HL-60 (cell line): ENCODE measurements around the gene PCDHB10.
"Not testable (repeated sequence)": the region's sequence is repeated elsewhere in the genome, so short reads cannot be mapped to it uniquely, and the experiment has no call there.

ENCODE experiments used
- DNase-seq, 2 experiments: peaks; one replicate each; pipeline ENCODE4 v3.0.0-alpha.2; 2010 to 2020; ENCODE audit warnings: low read depth in 1 of 2, low spot score in 1 of 2
- H3K27ac ChIP-seq: fragments of 250-450 bp; sonication (Bioruptor Pico); replicated peaks from 2 replicates; pipeline ENCODE4 v1.5.1; 2020; ENCODE audit warnings: mild to moderate bottlenecking, moderate library complexity
- H3K27me3 ChIP-seq: fragments of 250-450 bp; sonication (Bioruptor Pico); 2 replicates; pipeline ENCODE4 v1.5.1; 2021; ENCODE audit warnings: mild to moderate bottlenecking, moderate library complexity; ENCODE audit not compliant: insufficient read depth, poor library complexity, severe bottlenecking
- H3K4me3 ChIP-seq: replicated peaks from 2 replicates; pipeline ENCODE4 v1.5.1; 2011; ENCODE audit warnings: mild to moderate bottlenecking, control low read depth, low read length; ENCODE audit not compliant: insufficient read depth
- CTCF ChIP-seq: IDR thresholded peaks from one replicate; pipeline ENCODE4 v1.5.1; 2011; ENCODE audit warnings: low read length, control low read depth, inconsistent platforms; ENCODE audit not compliant: insufficient read depth
- GABPA ChIP-seq: IDR thresholded peaks from 2 replicates; pipeline ENCODE4 v1.6.1; 2012; ENCODE audit warnings: low read depth
- POLR2AphosphoS5 ChIP-seq: IDR thresholded peaks from 2 replicates; pipeline ENCODE4 v1.6.1; 2012; ENCODE audit warnings: low read depth
- SPI1 ChIP-seq: IDR thresholded peaks from 2 replicates; pipeline ENCODE4 v1.6.1; 2012; ENCODE audit warnings: low read depth, mild to moderate bottlenecking, borderline replicate concordance
- TF ChIP-seq, protein P1 (sequence below): IDR thresholded peaks from 2 replicates; pipeline ENCODE4 v1.6.1; 2012; ENCODE audit warnings: low read depth; ENCODE audit not compliant: insufficient replicate concordance

The PCDHB10 gene

GRCh38 chr5:141194332-141194731, 2.2 kb downstream of the PCDHB10 start:
- DNase-seq, H3K27me3 ChIP-seq, H3K4me3 ChIP-seq, H3K27ac ChIP-seq: not testable (repeated sequence)

DNA sequence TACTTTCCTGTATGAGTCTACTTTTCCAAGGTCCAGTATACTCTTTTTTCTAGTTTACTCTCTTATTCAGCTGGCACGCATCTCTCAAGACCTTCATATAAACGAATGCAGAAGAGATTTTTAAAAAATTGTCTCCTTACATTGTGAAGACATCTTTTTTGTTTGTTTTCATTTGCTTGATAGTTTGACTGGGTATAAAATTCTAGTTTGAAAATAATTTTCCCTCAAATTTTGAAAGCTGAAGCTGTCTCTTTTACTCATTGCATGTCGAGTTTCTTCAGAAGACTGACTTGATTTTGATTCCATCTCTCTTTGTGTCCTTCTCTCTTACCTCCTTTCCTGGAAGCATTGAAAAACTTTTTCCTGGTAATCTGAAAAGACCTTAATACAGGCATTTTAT, 4.2 kb downstream of the PCDHB10 start:
- no peak overlapping the region for H3K27ac ChIP-seq
- no peak overlapping the region for H3K4me3 ChIP-seq
- H3K27me3 ChIP-seq: no peaks in the 10 kb centered on the region
- no peak for DNase-seq
- TF ChIP-seq GABPA: no peak
- TF ChIP-seq, protein P1, sequence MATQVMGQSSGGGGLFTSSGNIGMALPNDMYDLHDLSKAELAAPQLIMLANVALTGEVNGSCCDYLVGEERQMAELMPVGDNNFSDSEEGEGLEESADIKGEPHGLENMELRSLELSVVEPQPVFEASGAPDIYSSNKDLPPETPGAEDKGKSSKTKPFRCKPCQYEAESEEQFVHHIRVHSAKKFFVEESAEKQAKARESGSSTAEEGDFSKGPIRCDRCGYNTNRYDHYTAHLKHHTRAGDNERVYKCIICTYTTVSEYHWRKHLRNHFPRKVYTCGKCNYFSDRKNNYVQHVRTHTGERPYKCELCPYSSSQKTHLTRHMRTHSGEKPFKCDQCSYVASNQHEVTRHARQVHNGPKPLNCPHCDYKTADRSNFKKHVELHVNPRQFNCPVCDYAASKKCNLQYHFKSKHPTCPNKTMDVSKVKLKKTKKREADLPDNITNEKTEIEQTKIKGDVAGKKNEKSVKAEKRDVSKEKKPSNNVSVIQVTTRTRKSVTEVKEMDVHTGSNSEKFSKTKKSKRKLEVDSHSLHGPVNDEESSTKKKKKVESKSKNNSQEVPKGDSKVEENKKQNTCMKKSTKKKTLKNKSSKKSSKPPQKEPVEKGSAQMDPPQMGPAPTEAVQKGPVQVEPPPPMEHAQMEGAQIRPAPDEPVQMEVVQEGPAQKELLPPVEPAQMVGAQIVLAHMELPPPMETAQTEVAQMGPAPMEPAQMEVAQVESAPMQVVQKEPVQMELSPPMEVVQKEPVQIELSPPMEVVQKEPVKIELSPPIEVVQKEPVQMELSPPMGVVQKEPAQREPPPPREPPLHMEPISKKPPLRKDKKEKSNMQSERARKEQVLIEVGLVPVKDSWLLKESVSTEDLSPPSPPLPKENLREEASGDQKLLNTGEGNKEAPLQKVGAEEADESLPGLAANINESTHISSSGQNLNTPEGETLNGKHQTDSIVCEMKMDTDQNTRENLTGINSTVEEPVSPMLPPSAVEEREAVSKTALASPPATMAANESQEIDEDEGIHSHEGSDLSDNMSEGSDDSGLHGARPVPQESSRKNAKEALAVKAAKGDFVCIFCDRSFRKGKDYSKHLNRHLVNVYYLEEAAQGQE: no peak
- no peak for TF ChIP-seq POLR2AphosphoS5
- TF ChIP-seq CTCF: no peak
- no peak for TF ChIP-seq SPI1

- no peak for DNase-seq
Measured at GRCh38 chr5:141199359-141200235, 7.4 kb downstream of the PCDHB10 start, which contains the start of gene PCDHB11. TSS of gene PCDHB11 (plus strand) at chr5:141199627. CDS start at chr5:141199775, 148 bp downstream.

GRCh38 chr5:141201126-141201525, 9.0 kb downstream of the PCDHB10 start:
- not testable (repeated sequence) for H3K4me3 ChIP-seq, H3K27me3 ChIP-seq, DNase-seq, H3K27ac ChIP-seq

More at GRCh38 chr5:141199359-141200235, 7.4 kb downstream of the PCDHB10 start, which contains the start of gene PCDHB11:
- H3K27ac ChIP-seq: no peak within 1 kb of the TSS
- TF ChIP-seq SPI1 (no peak), POLR2AphosphoS5 (no peak), GABPA (no peak), CTCF (no peak)
- TF ChIP-seq, protein P1: no peak
- no peak within 1 kb of the TSS for H3K4me3 ChIP-seq
- H3K27me3 ChIP-seq: no peaks in the 10 kb centered on the region

GRCh38 chr5:141201646-141202045, 9.5 kb downstream of the PCDHB10 start:
- H3K27ac ChIP-seq, H3K27me3 ChIP-seq, DNase-seq, H3K4me3 ChIP-seq: not testable (repeated sequence)
